CD4-positive, alpha-beta T cell treated with Interferon gamma for 1 hour (primary cell): ENCODE results near the gene FRRS1L.

Experiments
- DNase-seq: peaks from one replicate; pipeline ENCODE4 v3.0.0-alpha.2; 2020

FRRS1L gene

GRCh38 chr9:109172935-109173334 is 5.9 kb upstream of the FRRS1L start:
- no peak for DNase-seq

- DNase-seq, result no peak
These were observed 4.9 kb upstream of the FRRS1L start for GRCh38 chr9:109171926-109172325.

- DNase-seq, result no peak
These were observed 1.1 kb upstream of the FRRS1L start for GRCh38 chr9:109168170-109168569.

GRCh38 chr9:109167716-109168115 is 667 bp upstream of the FRRS1L start:
- DNase-seq, result no peak

- no peak for DNase-seq
These were observed 778 bp downstream of the FRRS1L start for GRCh38 chr9:109166171-109166770.

- no peak for DNase-seq
These were observed 3.0 kb downstream of the FRRS1L start for GRCh38 chr9:109164042-109164441.

- DNase-seq, result no peak
These were observed 3.9 kb downstream of the FRRS1L start for GRCh38 chr9:109163194-109163593.

- DNase-seq, result no peak
These were observed 4.4 kb downstream of the FRRS1L start for GRCh38 chr9:109162677-109163076.

- DNase-seq, result no peak
These were observed 5.6 kb downstream of the FRRS1L start for GRCh38 chr9:109161471-109161870.

- DNase-seq, result no peak
These were observed 7.5 kb downstream of the FRRS1L start for GRCh38 chr9:109159583-109159982.

- no peak for DNase-seq
These were observed 8.4 kb downstream of the FRRS1L start for GRCh38 chr9:109158651-109159050.

- DNase-seq, result no peak
These were observed 10.3 kb downstream of the FRRS1L start for GRCh38 chr9:109156708-109157107.

GRCh38 chr9:109150925-109151545 is 16.0 kb downstream of the FRRS1L start:
- DNase-seq, result no peak

- DNase-seq, result no peak
These were observed 17.3 kb downstream of the FRRS1L start for GRCh38 chr9:109149722-109150121.

GRCh38 chr9:109149089-109149488 is 18.0 kb downstream of the FRRS1L start:
- DNase-seq, result no peak

- no peak for DNase-seq
These were observed 22.0 kb downstream of the FRRS1L start for GRCh38 chr9:109145051-109145450.

- no peak for DNase-seq
These were observed 23.0 kb downstream of the FRRS1L start for GRCh38 chr9:109143881-109144562.

GRCh38 chr9:109141375-109141774 is 25.7 kb downstream of the FRRS1L start:
- no peak for DNase-seq

- no peak for DNase-seq
These were observed 27.2 kb downstream of the FRRS1L start for GRCh38 chr9:109139851-109140250.

- no peak for DNase-seq
These were observed 28.6 kb downstream of the FRRS1L start for GRCh38 chr9:109138421-109138820.

GRCh38 chr9:109134167-109134578 is 32.9 kb downstream of the FRRS1L start:
- DNase-seq, result no peak

GRCh38 chr9:109133533-109133932 is 33.5 kb downstream of the FRRS1L start:
- no peak for DNase-seq

- no peak for DNase-seq
These were observed 34.5 kb downstream of the FRRS1L start for GRCh38 chr9:109132567-109133021.

GRCh38 chr9:109129470-109130197 is 37.4 kb downstream of the FRRS1L start:
- DNase-seq, result no peak
